Measurements from ENCODE around the gene CNOT2.
A peak's percentile ranks its signal among the peaks of the same experiment; 100 is the strongest.

Gene CNOT2

GRCh38 chr12:70242695-70243509 lies at the start of gene CNOT2:
TSS of gene CNOT2 (plus strand) at chr12:70243433. CDS start at chr12:70278227, 34,794 bp downstream.
- peak; percentile 65 for DNase-seq

DNA sequence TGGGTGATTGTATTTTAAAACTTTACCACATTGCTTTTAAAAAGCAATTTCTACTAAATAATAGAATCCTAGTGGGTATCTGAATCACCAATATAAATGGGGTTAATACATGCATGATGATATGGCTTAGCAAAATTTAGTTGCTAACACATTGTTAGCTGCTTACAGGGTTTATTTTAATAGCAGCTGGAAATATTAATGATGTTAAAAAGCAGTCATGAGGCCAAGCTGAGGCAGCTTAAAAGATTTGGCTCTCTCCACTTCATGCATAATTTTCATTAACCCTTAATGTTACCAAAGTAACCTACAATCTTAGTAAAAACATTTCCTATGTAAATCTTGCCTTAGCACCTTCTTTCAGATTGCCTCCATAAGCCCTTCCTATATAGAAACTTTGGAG lies 49.2 kb upstream of the CNOT2 start:
- no peak for DNase-seq

GRCh38 chr12:70196811-70197281 lies 46.4 kb upstream of the CNOT2 start:
- DNase-seq: no peak

GRCh38 chr12:70197345-70197744 lies 45.9 kb upstream of the CNOT2 start:
- no peak for DNase-seq

DNA sequence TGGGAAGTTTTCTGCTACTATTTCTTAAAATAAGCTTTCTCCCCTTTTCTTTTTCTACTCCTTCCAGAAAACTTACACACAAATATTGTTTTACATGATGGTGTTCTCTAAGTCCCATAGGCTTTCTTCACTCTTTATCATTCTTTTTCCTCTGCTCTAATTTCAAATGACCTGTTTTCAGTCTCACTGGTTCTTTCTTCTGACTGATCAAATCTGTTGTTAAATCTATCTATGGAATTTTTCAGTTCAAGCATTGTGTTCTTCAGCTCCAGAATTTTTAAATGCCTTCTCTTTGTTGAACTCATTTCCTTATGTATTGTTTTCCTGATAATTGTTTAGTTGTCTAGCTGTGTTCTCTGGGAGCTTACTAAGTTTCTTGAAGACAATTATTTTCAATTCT lies 29.5 kb upstream of the CNOT2 start:
- no peak for DNase-seq

GRCh38 chr12:70214972-70215617 lies 28.1 kb upstream of the CNOT2 start:
- no peak for DNase-seq

GRCh38 chr12:70217416-70217815 lies 25.8 kb upstream of the CNOT2 start:
- DNase-seq: no peak

DNA sequence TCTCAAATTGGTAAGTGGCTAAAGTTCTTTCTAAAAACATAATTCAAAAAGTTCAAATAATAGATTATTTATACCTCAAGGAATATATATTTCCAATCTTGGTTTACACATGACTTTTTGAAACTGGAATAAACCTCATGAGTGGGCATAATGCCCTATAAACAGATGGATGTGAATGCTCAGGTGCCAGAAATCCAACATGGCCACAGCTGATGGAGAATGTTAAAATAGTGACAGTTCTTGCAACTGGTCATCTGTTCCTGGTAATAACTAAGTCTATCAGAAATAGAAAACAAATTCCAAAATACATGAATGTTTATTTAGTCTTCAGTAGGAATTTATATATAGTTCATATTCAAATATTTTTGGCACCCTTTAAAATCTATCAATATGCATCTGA lies 21.6 kb upstream of the CNOT2 start:
- DNase-seq: no peak

- no peak for DNase-seq
Measured at GRCh38 chr12:70227911-70228310, 15.3 kb upstream of the CNOT2 start.

DNA sequence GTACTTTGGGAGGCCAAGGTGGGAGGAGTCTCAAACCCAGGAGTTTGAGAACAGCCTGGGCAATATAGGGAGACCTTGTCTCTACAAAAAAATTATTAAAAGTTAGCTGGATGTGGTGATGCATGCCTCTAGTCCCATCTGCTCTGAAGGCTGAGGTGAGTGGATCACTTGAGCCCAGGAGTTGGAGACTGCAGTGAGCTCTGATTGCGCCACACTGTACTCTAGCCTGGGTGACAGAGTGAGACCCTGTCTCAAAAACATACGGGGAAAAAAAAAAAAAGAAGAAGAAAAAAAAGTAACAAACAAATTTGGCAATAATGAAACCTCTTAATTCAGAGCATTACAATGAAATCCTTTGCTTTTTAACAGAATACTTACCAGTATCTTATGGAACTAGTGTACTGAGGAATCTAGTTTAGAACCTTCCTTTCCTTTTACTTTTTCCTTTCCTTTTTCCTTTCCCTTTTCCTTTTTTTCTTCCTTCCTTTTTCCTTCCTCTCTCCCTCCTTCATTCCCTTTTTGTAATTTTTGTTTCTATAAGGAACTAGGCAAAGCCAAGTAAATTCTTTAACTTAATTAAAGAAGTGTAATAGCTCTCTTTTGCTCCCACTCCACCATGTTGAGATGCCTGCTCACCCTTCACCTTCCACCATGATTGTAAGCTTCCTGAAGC lies 12.2 kb upstream of the CNOT2 start:
- DNase-seq: no peak

DNA sequence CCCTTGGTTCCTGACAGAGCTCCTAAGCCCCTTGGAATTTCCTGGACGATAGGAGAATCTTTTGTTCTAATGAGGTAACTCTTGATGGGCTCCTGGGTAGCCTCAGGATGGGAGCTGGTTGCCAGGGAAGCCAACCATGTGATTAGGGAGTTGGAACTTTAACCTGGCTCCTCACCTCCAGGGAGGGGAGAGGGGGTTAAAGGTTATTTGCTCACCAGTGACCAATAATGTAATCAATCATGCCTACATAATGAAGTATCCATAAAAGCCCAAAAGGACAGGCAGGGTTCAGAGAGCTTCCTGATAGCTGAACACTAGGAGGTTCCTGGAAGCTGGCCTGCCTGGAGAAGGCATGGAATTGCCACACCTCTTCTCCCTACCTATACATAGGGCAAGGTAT lies 6.2 kb upstream of the CNOT2 start:
- no peak for DNase-seq

GRCh38 chr12:70240673-70241072 lies 2.6 kb upstream of the CNOT2 start:
- no peak for DNase-seq

- no peak for DNase-seq
Measured at GRCh38 chr12:70241845-70242244, 1.4 kb upstream of the CNOT2 start.

DNA sequence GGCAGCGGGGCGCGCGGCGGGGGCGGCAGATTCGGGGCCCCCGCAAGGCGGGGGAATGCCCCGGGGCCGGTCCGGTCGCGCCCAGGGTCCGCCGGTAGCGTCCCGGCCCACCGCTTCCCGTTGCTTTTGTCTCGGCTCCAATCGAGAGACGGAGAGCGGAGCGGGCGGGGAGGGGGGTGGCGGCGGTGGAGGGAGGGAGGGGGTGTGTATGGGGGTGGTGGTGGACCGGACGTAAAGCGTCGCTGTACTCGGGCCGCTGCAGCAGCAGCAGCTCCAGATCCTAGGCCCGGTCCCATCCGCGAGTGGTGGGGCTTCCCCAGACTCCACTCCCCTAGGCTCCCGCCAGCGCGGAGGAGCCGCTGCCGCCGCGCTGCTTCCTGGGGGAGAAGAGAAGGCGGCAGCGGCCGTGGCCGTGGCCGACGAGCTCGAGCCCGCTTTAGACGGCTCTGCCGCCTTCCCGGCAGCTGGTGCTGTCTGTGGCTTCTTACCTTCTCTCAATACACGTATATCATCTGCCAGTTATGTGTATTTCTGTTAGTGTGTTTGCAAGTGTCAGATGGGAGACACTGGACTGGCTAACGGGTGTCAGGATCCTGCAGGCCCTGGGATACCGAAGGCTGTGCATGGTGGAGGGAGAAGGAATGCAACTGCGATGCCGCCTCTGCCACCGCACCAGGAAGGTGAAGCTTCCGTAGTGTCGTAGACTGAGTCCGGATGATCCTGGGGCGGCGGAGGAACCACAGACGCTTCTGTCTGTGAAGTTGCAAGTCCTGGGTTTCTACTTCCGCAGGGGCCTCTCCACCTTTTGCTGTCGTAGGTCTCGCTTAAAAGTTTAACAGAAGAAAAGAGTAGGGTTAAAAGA lies 508 bp downstream of the CNOT2 start:
- peak; percentile 28 for DNase-seq

GRCh38 chr12:70244409-70244808 lies 1.2 kb downstream of the CNOT2 start:
- no peak for DNase-seq

GRCh38 chr12:70245458-70245857 lies 2.2 kb downstream of the CNOT2 start:
- DNase-seq: no peak

GRCh38 chr12:70246580-70246979 lies 3.3 kb downstream of the CNOT2 start:
- no peak for DNase-seq

GRCh38 chr12:70247653-70248199 lies 4.5 kb downstream of the CNOT2 start:
- DNase-seq: no peak

DNA sequence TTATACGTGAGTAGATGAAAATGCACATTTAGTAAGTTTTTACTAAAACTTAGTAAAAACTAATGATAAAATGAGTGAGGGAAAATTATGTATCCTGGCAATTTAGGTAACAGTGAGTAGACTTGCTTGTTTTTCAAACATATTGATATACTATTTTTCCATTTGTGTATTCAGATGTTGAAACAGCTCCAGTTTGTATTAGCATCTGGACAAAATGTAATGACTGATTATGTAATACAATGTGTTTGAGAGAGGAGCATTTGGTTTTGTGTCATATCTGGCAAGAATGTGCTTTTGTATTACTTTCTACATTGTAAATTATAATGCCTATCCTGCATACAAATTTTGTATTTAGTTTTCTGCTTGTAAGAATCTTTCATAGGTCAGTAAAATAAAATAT lies 5.6 kb downstream of the CNOT2 start:
- no peak for DNase-seq

DNA sequence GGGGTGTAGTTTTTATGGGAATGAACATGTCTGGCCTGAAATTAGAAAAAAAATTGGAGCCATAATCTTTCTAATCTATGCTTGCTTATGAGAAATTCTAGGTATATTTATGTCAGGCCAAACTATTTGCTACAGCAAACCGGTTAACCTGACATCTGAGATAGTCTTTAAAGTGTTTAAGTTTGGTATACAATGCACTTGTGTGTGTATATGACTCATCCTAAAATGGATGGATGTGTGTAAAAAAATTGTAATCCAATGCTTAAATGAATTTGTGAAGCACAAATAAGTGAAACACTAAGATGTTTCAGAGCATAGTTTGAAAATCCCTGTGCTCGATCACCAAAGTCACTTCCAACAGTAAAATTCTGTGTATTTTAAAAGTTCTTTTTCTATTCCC lies 6.7 kb downstream of the CNOT2 start:
- no peak for DNase-seq

DNA sequence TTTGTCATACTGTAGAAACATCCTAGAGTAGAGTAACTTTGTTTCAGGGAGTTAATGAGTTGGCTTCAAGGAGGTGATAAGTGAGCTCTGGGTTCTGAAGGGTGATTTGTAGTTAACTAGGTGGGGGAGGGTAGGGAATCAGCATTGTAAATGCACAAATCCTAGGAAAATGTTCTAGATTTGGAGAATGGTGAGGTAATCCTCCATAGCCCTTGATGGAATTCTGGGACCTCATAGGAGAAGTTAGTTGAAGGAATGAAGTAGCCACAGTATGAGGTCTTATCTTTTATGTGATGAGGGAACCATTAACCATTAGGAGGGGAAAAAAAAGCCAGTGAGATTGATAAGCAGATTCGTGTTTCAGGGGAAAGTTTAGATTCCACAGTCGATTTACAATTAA lies 8.0 kb downstream of the CNOT2 start:
- DNase-seq: no peak

DNA sequence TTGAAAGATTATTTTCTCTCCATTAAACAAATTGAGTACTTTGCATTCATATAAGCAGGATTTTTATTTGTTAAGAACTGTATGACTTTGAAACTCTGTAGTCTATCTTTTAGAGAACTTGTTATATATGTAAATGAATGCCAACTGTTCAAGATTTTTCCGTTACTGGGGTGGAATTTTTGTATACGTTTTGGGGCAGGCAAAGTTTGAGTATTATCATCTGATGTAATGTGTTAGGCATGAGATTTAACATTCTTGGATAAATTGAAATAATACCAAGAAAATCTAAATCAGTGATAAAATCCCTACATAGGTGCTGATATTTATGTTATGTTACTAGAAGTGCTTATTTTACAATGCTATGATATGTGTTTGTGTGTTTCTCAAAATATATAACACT lies 8.4 kb downstream of the CNOT2 start:
- DNase-seq: no peak

DNA sequence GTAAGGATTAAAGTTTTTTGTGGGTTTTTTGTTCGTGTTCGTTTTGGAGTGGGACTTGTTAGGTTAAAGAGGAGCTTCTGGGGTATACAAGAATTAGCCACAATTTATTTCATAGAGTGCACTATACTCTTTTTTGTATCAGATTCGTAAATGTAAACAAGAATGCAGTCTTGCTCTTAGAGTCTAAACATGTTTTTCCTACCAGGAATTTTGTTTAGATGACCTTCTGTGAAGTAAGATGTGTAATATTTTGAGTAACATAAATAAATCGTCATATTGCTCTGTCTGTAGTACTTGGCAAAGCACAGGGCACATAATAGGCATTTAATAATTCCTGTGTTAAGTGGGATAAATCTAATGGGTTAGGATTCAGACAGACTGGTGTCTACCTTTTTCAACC lies 9.6 kb downstream of the CNOT2 start:
- no peak for DNase-seq

All from NCI-H1092 (cell line).